ENCODE results near the gene NCF2. TPM values are rescaled to one million over a fixed set of nuclear protein-coding genes. Genes with fewer than 3 reads are reported as not detected.

NCF2 gene
- total RNA-seq, 2 experiments from 2014 or later: 8.7 to 9.0 TPM

GRCh38 chr1:183612407-183612806, 22.1 kb upstream of the NCF2 start:
- no peaks in the 10 kb centered on the region for H3K36me3 Mint-ChIP-seq (ENCODE audit: low read depth)
- POLR2A ChIA-PET: no interaction called here
- peaks cover 2% of the 10 kb centered on the region for H3K27me3 Mint-ChIP-seq
- no peaks in the 10 kb centered on the region for H3K4me1 Mint-ChIP-seq
- no peaks in the 10 kb centered on the region for H3K9me3 Mint-ChIP-seq (ENCODE audit: low read depth)
- no peak overlapping the region for H3K4me3 Mint-ChIP-seq
- DNase-seq (no peak), ATAC-seq (no peak)
- H3K27ac Mint-ChIP-seq: no peak overlapping the region
- intact Hi-C loops (cut with DNase I, micrococcal nuclease): no loop called here
- CTCF ChIA-PET: no interaction called here

GRCh38 chr1:183611021-183611420, 20.8 kb upstream of the NCF2 start:
- Mint-ChIP-seq H3K36me3 (ENCODE audit: low read depth) (no peaks in the 10 kb centered on the region), H3K27me3 (peaks cover 2% of the 10 kb centered on the region), H3K4me3 (no peak overlapping the region), H3K4me1 (no peaks in the 10 kb centered on the region), H3K27ac (no peak overlapping the region), H3K9me3 (ENCODE audit: low read depth) (no peaks in the 10 kb centered on the region)
- DNase-seq (no peak), ATAC-seq (no peak)
- intact Hi-C loops (cut with DNase I, micrococcal nuclease): no loop called here
- ChIA-PET CTCF (no interaction called here), POLR2A (interaction anchor here (0.6 kb wide), 1 partner anchor 779 kb away, joined by 3 read pairs; no protein-coding TSS in a partner anchor)

DNA sequence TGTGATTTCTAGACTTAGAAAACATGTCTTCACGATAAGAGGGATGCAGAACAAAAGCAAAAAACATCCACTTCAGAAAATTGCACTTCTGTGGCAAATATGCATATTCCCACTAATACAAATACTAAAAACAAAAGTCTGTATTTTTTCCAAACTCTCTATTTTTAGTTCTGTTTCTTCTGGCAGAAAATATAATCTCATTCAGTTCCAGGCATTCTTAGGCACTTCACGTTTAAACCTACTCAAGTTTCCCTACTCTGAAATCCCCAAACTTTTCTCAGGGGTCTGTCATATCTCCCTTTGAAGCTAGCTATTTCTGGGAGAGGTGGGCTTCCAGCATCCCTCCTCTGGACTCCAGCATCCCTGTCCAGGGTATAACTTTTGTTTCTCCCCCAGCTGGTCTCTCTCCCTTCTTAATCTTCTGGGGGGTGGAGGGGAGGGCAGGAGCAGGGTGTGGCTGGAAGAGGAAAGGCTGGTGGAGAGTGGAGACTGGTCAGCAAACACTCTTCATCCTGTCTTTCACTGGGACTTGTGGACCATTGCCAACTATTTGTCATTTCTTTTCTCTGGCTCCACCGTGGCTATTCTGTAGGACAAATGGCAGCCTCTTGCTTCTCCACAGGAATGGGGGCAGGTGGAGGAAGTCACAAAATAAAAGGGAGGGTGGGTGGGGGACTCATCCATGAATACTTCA, 19.6 kb upstream of the NCF2 start:
- intact Hi-C loops (cut with DNase I, micrococcal nuclease): no loop called here
- H3K27me3 Mint-ChIP-seq: peaks cover 2% of the 10 kb centered on the region
- POLR2A ChIA-PET: no interaction called here
- H3K4me1 Mint-ChIP-seq: no peaks in the 10 kb centered on the region
- no peaks in the 10 kb centered on the region for H3K9me3 Mint-ChIP-seq (ENCODE audit: low read depth)
- no peak overlapping the region for H3K4me3 Mint-ChIP-seq
- CTCF ChIA-PET: interaction anchor here (0.6 to 1.3 kb wide), 5 partner anchors 10 to 314 kb away, joined by 3 to 4 read pairs (median 3); no protein-coding TSS in a partner anchor
- DNase-seq (no peak), ATAC-seq (no peak)
- no peak overlapping the region for H3K27ac Mint-ChIP-seq
- H3K36me3 Mint-ChIP-seq (ENCODE audit: low read depth): no peaks in the 10 kb centered on the region

DNA sequence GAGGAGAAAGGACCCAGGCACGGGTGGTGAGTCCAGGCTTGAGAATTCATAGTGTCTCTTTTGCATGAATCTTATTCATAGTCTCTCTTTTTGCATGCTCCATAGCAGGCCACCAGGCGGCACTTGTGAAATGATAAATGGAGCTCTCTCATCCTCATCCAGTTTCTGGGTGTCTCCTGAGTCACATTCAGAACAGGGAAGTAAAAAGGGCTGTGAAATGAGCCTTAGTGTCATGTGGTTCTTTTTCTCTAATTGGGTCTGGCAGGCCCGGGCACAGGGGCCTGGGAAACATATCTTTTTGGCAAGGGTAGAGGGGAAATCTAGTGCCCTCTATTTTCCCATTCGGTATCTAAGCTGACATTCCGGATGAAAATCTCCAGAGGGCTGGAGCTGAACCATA, 19.1 kb upstream of the NCF2 start:
- H3K4me3 Mint-ChIP-seq: no peak overlapping the region
- ATAC-seq (peak; percentile 69), DNase-seq (peak; percentile 34)
- H3K27ac Mint-ChIP-seq: no peak overlapping the region
- H3K4me1 Mint-ChIP-seq: peaks cover under 1% of the 10 kb centered on the region
- no peaks in the 10 kb centered on the region for H3K36me3 Mint-ChIP-seq (ENCODE audit: low read depth)
- no peaks in the 10 kb centered on the region for H3K9me3 Mint-ChIP-seq (ENCODE audit: low read depth)
- H3K27me3 Mint-ChIP-seq: peaks cover 2% of the 10 kb centered on the region
- CTCF ChIA-PET: interaction anchor here (0.7 to 1.3 kb wide), 4 partner anchors 10 to 314 kb away, joined by 3 to 4 read pairs (median 3); no protein-coding TSS in a partner anchor
- POLR2A ChIA-PET: interaction anchor here (0.5 to 0.6 kb wide), 2 partner anchors 25 to 46 kb away, joined by 3 to 4 read pairs; no protein-coding TSS in a partner anchor
- intact Hi-C loops (cut with DNase I, micrococcal nuclease): no loop called here

DNA sequence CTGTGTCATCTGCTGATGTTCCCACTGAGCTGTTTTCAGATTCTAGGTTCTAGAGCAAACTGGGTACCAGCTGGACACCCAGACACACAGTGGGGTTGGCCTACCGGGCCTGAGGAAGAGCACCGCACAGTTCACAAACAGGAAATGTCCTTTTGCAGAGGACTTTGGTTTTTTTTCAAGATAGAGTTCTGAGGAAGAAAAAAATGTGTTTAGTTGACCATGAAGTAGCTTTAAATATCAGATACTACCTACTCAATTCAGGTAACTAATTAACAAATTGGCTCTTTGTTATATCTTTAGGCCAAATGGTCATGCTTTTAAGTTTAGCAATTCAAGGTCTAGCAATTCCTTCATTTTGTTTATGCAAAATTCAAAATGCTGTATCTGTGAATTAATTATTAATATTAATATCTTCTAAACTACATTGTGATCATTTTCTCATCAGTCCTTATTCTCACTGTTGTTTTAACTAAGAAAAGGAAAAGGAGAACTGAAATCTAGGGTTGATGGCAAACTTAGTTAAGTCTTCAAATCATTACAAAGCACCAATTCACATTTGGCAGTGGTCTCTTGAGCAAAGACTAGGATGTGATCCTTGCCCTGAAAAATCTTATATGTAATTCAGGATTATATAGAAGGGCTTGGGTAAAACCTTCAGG, 17.2 kb upstream of the NCF2 start:
- peaks cover 6% of the 10 kb centered on the region for H3K27me3 Mint-ChIP-seq
- no peak overlapping the region for H3K4me3 Mint-ChIP-seq
- ATAC-seq: no peak
- ChIA-PET POLR2A (no interaction called here), CTCF (interaction anchor here (0.6 to 0.9 kb wide), 2 partner anchors 45 to 127 kb away, joined by 3 read pairs; no protein-coding TSS in a partner anchor)
- no peak overlapping the region for H3K27ac Mint-ChIP-seq
- intact Hi-C loops (cut with DNase I, micrococcal nuclease): no loop called here
- DNase-seq: no peak
- H3K36me3 Mint-ChIP-seq (ENCODE audit: low read depth): no peaks in the 10 kb centered on the region
- peaks cover 4% of the 10 kb centered on the region for H3K4me1 Mint-ChIP-seq
- no peaks in the 10 kb centered on the region for H3K9me3 Mint-ChIP-seq (ENCODE audit: low read depth)

DNA sequence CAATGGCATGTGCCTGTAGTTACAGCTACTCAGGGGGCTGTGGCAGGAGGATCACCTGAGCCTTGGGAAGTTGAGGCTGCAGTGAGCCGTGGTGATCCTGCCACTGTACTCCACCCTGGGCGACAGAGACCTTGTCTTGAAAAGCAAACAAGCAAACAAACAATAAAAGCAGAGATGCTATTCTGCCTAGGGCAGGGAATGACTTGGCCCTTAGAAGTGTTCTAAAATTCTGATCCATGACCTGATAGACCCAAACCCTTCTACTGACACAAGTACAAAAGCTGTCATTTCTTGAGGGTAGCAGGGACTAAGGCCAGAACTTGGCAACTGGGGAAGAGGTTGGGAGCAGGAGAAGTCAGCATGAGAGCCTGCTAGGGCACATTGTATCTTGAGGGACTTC, 15.6 kb upstream of the NCF2 start:
- Mint-ChIP-seq H3K27me3 (peaks cover 6% of the 10 kb centered on the region), H3K36me3 (ENCODE audit: low read depth) (no peaks in the 10 kb centered on the region), H3K27ac (no peak overlapping the region), H3K4me1 (peaks cover 4% of the 10 kb centered on the region), H3K4me3 (no peak overlapping the region), H3K9me3 (ENCODE audit: low read depth) (no peaks in the 10 kb centered on the region)
- intact Hi-C loops (cut with DNase I, micrococcal nuclease): no loop called here
- DNase-seq: no peak
- POLR2A ChIA-PET: no interaction called here
- CTCF ChIA-PET: no interaction called here
- no peak for ATAC-seq

DNA sequence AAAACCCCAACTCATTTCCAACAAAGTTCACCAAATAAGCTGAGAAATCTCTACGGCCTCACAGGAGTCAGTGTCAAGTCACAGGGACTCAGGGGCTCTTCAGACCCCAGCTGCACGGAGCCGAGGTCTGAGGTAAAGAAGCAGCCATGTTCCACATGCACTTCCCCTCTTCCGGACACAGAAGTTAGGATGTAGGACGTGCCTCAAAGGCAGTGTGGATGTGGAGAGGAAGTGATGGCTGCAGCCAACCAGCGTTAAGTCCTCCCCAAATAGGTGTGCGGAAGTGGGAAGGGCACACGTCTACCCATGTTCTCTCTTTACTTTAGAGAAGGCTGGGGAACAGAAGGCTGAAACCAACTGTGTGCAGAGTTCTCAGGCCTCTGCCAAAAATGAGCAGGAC, 14.6 kb upstream of the NCF2 start:
- Mint-ChIP-seq H3K4me3 (no peak overlapping the region), H3K4me1 (peaks cover 4% of the 10 kb centered on the region), H3K27ac (no peak overlapping the region), H3K9me3 (ENCODE audit: low read depth) (no peaks in the 10 kb centered on the region), H3K27me3 (peaks cover 3% of the 10 kb centered on the region), H3K36me3 (ENCODE audit: low read depth) (no peaks in the 10 kb centered on the region)
- DNase-seq (no peak), ATAC-seq (no peak)
- ChIA-PET POLR2A (interaction anchor here (0.6 kb wide), 1 partner anchor 85 kb away, joined by 3 read pairs; no protein-coding TSS in a partner anchor), CTCF (interaction anchor here (0.6 kb wide), 1 partner anchor 230 kb away, joined by 3 read pairs; no protein-coding TSS in a partner anchor)
- intact Hi-C loops (cut with DNase I, micrococcal nuclease): no loop called here

DNA sequence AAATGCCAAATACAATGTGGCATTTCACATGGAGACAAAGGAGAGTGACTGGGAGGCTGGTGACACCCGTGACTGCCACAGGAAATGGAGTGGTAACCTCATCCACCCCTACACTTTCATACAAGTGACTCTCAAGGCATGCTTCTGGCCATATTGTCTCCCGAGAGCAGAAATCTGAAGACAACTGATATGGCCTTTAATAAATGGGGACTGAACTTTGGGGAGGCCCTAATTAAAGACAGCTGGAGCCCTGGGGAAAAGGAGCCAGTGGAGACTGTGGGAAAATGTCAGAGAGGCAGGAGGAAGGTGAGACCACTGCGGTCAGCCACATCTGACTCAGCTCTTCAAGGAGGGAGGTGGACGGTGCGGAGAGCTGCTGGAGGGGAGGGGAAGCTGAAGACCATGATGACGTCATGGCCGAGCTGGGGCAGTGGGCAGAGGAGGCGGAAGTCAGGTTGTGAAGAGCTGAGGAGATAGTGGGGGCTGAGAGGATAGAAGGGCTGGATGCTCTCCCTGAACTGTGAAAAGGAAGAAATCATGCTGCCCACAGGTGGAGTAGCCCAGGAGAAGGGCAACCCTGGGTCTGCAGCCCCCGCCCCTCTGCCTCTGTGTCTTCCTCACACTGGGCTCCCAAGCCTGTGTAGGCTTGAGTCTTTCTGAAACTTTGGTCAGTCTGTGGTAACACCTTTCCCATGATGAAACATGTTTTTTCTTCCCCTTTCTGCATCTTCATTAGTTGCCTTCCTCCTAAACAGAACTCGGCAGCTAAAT, 14.0 kb upstream of the NCF2 start:
- DNase-seq (no peak), ATAC-seq (no peak)
- H3K9me3 Mint-ChIP-seq (ENCODE audit: low read depth): no peaks in the 10 kb centered on the region
- ChIA-PET POLR2A (interaction anchor here (0.6 to 0.8 kb wide), 2 partner anchors 41 to 84 kb away, joined by 3 to 4 read pairs; no protein-coding TSS in a partner anchor), CTCF (no interaction called here)
- H3K27ac Mint-ChIP-seq: no peak overlapping the region
- intact Hi-C loops (cut with DNase I, micrococcal nuclease): no loop called here
- no peaks in the 10 kb centered on the region for H3K36me3 Mint-ChIP-seq (ENCODE audit: low read depth)
- peaks cover 3% of the 10 kb centered on the region for H3K27me3 Mint-ChIP-seq
- no peak overlapping the region for H3K4me3 Mint-ChIP-seq
- H3K4me1 Mint-ChIP-seq: peaks cover 4% of the 10 kb centered on the region

- intact Hi-C loops (cut with DNase I, micrococcal nuclease): no loop called here
- Mint-ChIP-seq H3K36me3 (ENCODE audit: low read depth) (no peaks in the 10 kb centered on the region), H3K9me3 (ENCODE audit: low read depth) (no peaks in the 10 kb centered on the region), H3K27me3 (peaks cover 3% of the 10 kb centered on the region), H3K4me1 (peaks cover 10% of the 10 kb centered on the region), H3K27ac (no peak overlapping the region), H3K4me3 (no peak overlapping the region)
- ChIA-PET CTCF (no interaction called here), POLR2A (no interaction called here)
- ATAC-seq (no peak), DNase-seq (no peak)
Measured at GRCh38 chr1:183602510-183602909, 12.3 kb upstream of the NCF2 start.

DNA sequence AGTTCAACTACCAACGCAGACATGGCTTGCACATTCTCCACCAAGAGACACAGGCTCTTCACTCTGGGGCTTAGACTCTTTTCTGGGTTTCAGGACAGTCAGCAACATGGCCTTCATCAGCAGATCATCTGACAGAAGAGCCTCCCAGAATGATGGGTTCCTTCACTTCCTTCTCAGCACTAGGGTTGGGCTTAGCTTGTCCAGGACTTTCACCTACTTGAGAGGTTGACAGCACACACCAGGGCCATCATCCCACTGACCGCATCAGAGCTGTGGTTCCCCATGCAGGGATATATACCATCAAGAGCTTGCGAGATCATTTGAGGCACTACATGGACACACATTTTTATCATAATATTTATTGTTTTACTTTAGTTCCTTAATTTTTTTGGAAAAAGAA, 10.4 kb upstream of the NCF2 start:
- intact Hi-C loops (cut with DNase I, micrococcal nuclease): no loop called here
- ATAC-seq: no peak
- Mint-ChIP-seq H3K9me3 (ENCODE audit: low read depth) (no peaks in the 10 kb centered on the region), H3K36me3 (ENCODE audit: low read depth) (no peaks in the 10 kb centered on the region), H3K27ac (no peak overlapping the region), H3K4me1 (peaks cover 10% of the 10 kb centered on the region), H3K4me3 (no peak overlapping the region), H3K27me3 (peaks cover 3% of the 10 kb centered on the region)
- no peak for DNase-seq
- ChIA-PET POLR2A (no interaction called here), CTCF (no interaction called here)

- Mint-ChIP-seq H3K4me3 (no peak overlapping the region), H3K4me1 (peaks cover 10% of the 10 kb centered on the region), H3K36me3 (ENCODE audit: low read depth) (no peaks in the 10 kb centered on the region), H3K27me3 (peaks cover 3% of the 10 kb centered on the region), H3K9me3 (ENCODE audit: low read depth) (no peaks in the 10 kb centered on the region), H3K27ac (no peak overlapping the region)
- ChIA-PET POLR2A (no interaction called here), CTCF (interaction anchor here (0.7 kb wide), 1 partner anchor 9 kb away, joined by 3 read pairs; no protein-coding TSS in a partner anchor)
- DNase-seq (no peak), ATAC-seq (no peak)
- intact Hi-C loops (cut with DNase I, micrococcal nuclease): no loop called here
Measured at GRCh38 chr1:183600136-183600535, 9.9 kb upstream of the NCF2 start.
